ENCODE measurements around the gene ACBD6.
A peak's percentile ranks its signal among the peaks of the same experiment; 100 is the strongest.

Gene ACBD6

DNA sequence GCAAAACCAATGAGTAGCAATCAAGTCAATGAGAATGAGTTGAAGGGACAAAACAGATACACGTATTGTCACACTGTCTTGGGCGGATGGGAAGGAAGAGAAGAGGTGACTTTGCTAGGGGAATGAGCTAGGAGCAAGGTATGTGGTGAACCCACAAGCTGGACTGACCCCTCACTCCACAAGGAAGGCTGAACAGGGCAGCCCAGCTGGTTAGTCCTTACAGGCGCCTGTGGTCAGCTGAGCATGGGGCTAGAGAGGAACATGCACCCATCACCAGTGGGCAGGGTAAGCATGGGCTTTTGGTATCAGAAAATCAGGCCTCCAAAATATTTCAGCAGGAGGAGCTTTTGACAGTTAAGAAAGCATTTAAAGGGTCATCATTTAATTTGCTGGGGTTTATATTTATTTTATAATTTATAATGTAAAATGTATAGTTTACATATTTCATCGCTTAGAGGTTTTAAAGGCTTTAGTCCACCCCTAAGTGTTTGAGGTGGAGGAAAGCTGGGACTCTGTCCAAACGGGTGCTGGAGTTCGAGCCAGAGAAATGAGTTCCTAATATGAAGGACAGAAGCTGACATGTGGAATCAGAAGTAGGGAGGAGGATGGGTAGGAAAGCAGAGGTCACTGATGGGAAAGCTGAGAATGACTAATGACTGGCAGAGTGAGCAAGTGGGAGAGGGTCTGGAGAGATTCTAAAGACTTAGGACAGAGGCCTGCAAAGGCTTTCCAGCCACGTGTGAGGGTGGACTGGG lies 22.0 kb upstream of the ACBD6 start:
- TF ChIP-seq, protein P1, sequence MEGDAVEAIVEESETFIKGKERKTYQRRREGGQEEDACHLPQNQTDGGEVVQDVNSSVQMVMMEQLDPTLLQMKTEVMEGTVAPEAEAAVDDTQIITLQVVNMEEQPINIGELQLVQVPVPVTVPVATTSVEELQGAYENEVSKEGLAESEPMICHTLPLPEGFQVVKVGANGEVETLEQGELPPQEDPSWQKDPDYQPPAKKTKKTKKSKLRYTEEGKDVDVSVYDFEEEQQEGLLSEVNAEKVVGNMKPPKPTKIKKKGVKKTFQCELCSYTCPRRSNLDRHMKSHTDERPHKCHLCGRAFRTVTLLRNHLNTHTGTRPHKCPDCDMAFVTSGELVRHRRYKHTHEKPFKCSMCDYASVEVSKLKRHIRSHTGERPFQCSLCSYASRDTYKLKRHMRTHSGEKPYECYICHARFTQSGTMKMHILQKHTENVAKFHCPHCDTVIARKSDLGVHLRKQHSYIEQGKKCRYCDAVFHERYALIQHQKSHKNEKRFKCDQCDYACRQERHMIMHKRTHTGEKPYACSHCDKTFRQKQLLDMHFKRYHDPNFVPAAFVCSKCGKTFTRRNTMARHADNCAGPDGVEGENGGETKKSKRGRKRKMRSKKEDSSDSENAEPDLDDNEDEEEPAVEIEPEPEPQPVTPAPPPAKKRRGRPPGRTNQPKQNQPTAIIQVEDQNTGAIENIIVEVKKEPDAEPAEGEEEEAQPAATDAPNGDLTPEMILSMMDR (IDR thresholded peaks at IDR 0.05; ENCODE audit: low read depth, low read length) = no peak
- no peaks in the 10 kb centered on the region for H3K9me3 ChIP-seq (ENCODE audit: severe bottlenecking)
- no peak overlapping the region for H3K27ac ChIP-seq
- no peak overlapping the region for H3K4me3 ChIP-seq (ENCODE audit: low read depth, low read length)
- DNase-seq = no peak
- H3K27me3 ChIP-seq (ENCODE audit: insufficient read depth, low read depth, severe bottlenecking) = no peaks in the 10 kb centered on the region
- no peaks in the 10 kb centered on the region for H3K36me3 ChIP-seq

DNA sequence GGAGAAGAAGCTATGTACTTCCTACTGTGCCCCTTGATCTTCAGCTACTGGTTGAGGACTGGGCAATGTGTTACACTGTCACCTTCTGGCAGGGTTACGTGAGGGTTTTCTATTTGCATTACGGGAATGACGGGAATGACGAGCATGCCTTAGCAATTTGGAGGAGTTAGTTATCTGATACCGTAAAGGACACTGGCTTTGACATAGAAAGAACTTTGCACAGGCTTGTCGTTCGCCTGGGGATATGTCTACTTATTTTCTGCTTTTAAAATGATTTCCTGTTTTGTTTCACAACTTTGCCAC lies 19.8 kb upstream of the ACBD6 start:
- Histone ChIP-seq H3K36me3 (no peaks in the 10 kb centered on the region), H3K9me3 (ENCODE audit: severe bottlenecking) (no peaks in the 10 kb centered on the region)

GRCh38 chr1:180521474-180522212 lies 19.3 kb upstream of the ACBD6 start:
- Histone ChIP-seq H3K36me3 (no peaks in the 10 kb centered on the region), H3K27ac (no peak overlapping the region), H3K9me3 (ENCODE audit: severe bottlenecking) (no peaks in the 10 kb centered on the region), H3K27me3 (ENCODE audit: insufficient read depth, low read depth, severe bottlenecking) (no peaks in the 10 kb centered on the region), H3K4me3 (ENCODE audit: low read depth, low read length) (no peak overlapping the region)
- TF ChIP-seq, protein P1 (IDR thresholded peaks at IDR 0.05; ENCODE audit: low read depth, low read length) = no peak
- no peak for DNase-seq

More for the DNA sequence above, 19.8 kb upstream of the ACBD6 start:
- Histone ChIP-seq H3K27me3 (ENCODE audit: insufficient read depth, low read depth, severe bottlenecking) (no peaks in the 10 kb centered on the region), H3K27ac (no peak overlapping the region), H3K4me3 (ENCODE audit: low read depth, low read length) (no peak overlapping the region)
- DNase-seq = no peak
- TF ChIP-seq, protein P1 (IDR thresholded peaks at IDR 0.05; ENCODE audit: low read depth, low read length) = no peak

GRCh38 chr1:180519846-180520245 lies 17.5 kb upstream of the ACBD6 start:
- no peak overlapping the region for H3K27ac ChIP-seq
- H3K9me3 ChIP-seq (ENCODE audit: severe bottlenecking) = no peaks in the 10 kb centered on the region
- no peaks in the 10 kb centered on the region for H3K27me3 ChIP-seq (ENCODE audit: insufficient read depth, low read depth, severe bottlenecking)
- no peaks in the 10 kb centered on the region for H3K36me3 ChIP-seq
- TF ChIP-seq, protein P1 (IDR thresholded peaks at IDR 0.05; ENCODE audit: low read depth, low read length) = no peak
- DNase-seq = no peak
- no peak overlapping the region for H3K4me3 ChIP-seq (ENCODE audit: low read depth, low read length)

DNA sequence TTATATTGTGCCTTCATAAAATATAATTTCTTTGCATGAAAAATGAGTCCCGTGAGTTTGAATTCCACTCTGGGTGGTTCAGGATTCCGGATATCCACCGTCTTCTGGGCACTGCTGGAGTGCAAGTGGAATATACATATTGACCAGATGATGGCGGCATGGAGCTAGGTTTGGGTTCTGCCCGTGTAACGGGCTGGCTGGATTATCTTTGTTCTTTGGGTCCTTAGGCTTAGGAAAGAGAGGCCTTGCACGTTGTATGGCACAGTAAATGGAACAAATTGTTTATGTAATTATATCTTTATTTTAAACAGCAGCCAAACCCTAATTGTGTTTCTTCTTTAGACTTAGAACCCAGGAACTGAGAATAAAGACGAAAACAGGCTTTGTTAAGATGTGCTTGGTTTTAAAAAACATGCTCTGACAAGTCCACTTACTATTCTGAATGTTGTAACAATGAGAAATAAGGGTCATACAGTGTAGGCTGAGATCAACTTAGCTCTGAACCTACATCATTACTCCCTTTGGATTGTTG lies 13.5 kb upstream of the ACBD6 start:
- TF ChIP-seq, protein P1 (IDR thresholded peaks at IDR 0.05; ENCODE audit: low read depth, low read length) = peak; percentile 82
- Histone ChIP-seq H3K36me3 (no peaks in the 10 kb centered on the region), H3K9me3 (ENCODE audit: severe bottlenecking) (no peaks in the 10 kb centered on the region), H3K27ac (peak overlapping the region; percentile 46), H3K4me3 (ENCODE audit: low read depth, low read length) (no peak overlapping the region), H3K27me3 (ENCODE audit: insufficient read depth, low read depth, severe bottlenecking) (no peaks in the 10 kb centered on the region)
- peak; percentile 84 for DNase-seq

Data from WERI-Rb-1 (cell line).